NCI-H2107 treated with DMSO at 0.1 percent for 48 hours (cell line): Measurements from ENCODE around the gene OXER1.

Source experiments
- DNase-seq: peaks from one replicate; lab custom pipeline; 2025; ENCODE audit not compliant: unreplicated experiment; lab: John Stamatoyannopoulos, UW

OXER1 gene

DNA sequence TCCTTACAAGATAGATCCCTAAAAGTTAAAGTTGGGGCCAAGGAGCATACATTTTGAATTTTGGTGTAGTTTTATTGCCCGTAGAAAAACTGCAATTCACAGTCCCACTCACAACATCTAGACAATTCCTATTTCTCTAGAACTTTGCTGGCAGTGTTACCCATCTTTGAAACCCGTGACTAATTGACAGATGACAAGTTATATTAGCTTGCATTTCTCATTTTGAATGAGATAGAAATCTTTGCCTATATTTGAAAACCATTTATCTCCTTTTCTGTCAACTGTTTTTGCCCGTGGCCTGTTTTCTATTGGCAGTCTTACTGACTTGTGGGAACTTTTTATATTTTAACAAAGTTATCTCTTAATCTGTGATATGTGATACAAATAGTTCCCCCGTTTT, 50.0 kb downstream of the OXER1 start:
- no peak for DNase-seq

DNA sequence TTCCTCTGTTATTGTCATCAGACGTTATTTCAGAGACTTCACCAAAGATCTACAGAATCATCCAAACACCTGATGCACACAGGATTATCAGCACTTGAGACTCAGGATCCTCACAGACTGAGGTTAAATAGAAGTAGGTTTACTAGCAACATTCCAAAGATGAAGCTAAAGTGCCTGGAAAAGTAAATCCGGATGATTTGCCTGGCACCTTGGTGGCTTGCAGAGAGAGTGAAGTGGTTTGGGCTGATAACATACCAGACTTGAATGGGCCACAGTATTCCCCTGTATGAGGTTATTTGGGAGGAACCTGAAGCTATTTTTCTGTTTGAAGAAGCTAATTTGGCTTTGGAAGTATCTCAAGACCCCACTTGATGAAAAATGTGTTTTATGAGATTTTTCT, 51.0 kb downstream of the OXER1 start:
- no peak for DNase-seq
